GM19467 (cell line): ENCODE measurements around the gene GRID1.

Experiments used
- ATAC-seq: cut with Tn5 transposase; IDR thresholded peaks from one replicate; pipeline ENCODE4 v1.9.1; 2021; ENCODE audit warnings: mild to moderate bottlenecking, moderate library complexity; ENCODE audit not compliant: unreplicated experiment

Gene GRID1

GRCh38 chr10:86234107-86234506, 132.5 kb downstream of the GRID1 start:
- ATAC-seq: no peak

- ATAC-seq: no peak
Observed at GRCh38 chr10:86233131-86233530, 133.5 kb downstream of the GRID1 start.

- ATAC-seq: no peak
Observed at GRCh38 chr10:86232644-86233043, 134.0 kb downstream of the GRID1 start.

GRCh38 chr10:86231796-86232560, 134.6 kb downstream of the GRID1 start:
- no peak for ATAC-seq

- ATAC-seq: no peak
Observed at GRCh38 chr10:86230557-86231180, 135.9 kb downstream of the GRID1 start.

DNA sequence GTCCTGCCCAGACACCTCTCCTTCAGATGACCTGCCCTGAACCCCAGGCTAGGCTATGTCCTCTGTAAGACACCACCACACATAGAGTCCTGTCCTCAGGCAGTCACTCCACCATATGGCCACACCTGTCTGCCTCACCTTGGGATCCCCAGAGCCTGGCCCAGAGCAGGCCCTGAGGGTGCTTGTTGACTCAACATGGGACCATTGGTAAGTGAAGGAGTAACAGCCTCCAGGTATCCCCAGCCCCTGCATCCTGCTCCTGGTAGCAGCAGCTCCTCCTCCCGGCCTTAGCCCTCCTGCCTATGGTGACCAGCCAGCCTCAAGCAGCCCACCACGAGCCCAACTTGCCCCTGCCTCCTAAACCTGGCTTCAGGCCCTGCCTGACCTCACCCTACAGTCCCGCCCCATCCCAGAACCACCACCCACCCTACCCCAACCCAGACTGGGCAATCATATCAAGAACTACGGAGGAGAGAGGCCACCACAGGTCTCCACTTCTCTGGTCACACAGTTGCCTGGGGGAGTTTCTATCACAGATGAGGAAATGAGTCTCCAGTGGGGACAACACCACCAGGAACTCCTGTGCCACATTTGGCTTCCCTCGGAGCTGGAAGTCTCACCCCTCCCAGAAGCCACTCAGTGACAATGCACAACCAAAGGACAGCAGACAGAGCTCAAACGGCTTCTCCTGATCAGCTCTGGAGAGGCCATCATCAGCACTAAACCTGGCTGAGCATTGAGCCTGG, 136.6 kb downstream of the GRID1 start:
- no peak for ATAC-seq

DNA sequence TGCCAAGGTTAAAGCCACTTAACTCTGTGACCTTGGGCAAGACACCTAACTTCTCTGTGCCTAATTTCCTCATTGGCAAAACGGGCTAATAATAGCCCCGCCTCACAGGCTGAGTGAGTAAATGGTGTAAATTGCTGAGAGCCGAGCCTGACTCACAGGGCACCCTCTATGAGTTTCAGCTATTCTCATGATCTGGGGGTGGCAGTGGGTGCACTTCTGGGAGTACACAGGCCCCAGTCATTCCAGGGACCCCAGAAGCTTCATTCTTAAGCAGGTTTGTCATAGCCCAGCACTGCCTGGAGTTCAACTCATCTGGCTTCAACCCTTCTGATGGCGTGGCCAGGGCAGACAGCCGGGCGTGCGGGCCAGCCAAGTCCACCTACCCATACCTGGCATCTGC, 137.2 kb downstream of the GRID1 start:
- no peak for ATAC-seq

- no peak for ATAC-seq
Observed at GRCh38 chr10:86227501-86228258, 138.9 kb downstream of the GRID1 start.

DNA sequence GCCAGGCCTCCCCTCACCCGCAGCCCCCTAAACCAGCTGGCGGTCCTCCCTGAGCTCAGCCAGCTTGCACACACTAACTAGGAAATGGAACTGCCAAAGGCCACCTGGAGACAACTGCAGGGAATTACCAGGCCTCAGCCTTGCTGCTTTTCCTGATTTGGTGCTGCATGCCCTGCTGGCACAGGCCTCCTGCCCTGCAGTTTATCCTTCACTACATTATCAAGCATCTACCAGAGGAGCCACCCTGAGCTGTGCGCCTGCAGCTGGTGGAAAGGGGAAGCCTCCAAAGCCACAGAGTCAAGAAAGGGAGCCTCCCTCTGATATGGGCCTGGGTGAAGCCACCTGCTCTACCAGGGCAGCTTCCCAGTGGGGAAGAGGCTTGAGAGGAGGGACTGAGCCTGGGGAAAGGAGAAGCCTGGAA, 139.8 kb downstream of the GRID1 start:
- no peak for ATAC-seq

- no peak for ATAC-seq
Observed at GRCh38 chr10:86226016-86226415, 140.6 kb downstream of the GRID1 start.

DNA sequence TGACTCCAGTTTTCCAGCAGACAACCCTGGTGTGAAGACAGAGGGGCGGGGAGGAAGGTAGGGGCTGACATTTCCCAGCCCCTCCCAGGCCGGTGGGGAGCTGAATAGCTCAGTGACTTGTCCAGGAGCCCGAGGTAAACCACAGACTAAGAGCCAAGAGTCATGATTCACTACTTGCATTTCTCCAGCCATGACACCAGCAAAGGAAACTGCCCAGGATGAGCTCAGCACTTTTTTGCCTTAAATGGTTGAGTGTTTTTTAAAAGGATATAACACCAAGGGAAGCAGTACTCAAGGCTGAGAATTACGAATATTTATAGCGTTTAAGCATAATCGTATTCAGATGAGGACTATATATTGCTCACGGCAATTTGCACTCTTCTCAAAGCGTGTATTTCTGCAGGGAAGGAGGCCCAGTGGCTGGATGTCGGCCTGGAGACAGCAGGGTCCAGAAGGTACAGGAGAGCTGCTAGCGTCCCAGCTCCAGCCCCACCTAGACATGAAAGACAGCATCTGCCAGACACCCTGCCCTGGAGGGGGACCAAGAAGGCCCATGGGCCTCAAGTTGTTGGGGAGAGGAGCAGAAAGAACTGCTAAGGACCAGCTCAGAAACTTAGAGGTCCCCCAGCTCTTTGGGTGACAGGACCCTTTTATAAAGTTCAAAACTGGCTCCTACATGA, 141.4 kb downstream of the GRID1 start:
- no peak for ATAC-seq

- ATAC-seq: peak; percentile 57
Observed at GRCh38 chr10:86224354-86225102, 142.1 kb downstream of the GRID1 start.

DNA sequence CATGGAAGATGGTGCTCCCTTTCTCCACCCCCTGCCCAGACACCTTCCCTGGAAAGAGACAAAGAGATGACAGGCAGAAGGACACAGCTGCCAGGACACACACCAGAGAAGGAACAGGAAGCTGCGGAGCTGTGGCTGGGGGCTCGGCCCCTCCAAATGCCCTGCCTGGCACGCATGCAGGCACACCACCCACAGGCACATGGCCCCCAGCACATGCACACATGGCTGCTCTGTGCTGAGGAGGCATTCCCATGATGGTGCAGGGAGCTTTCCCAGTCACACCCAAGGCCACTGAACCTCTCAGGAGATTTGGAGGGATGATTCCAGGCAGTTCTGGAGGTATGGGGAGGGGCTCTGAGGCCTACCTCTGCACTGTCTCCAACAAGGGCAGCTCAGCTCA, 143.3 kb downstream of the GRID1 start:
- ATAC-seq: no peak

DNA sequence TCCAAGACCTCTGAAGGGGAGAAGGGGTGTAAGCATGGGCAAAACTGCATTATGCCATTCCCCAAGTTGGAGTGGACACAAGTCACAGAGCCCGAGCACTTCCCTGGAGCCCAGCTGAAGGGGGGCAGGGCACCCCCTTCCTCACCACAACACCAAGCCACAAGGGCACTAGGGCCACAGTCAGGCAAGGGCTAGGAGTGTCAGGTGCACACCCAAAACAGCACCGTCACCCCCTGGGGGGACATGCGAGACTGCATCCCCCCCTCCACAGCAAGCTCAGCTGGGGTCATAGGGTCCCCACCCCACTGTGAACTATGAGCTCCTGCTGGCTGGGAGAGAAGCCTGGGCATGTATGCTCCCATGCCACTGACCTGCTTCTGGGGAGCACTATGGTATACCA, 143.9 kb downstream of the GRID1 start:
- ATAC-seq: no peak

DNA sequence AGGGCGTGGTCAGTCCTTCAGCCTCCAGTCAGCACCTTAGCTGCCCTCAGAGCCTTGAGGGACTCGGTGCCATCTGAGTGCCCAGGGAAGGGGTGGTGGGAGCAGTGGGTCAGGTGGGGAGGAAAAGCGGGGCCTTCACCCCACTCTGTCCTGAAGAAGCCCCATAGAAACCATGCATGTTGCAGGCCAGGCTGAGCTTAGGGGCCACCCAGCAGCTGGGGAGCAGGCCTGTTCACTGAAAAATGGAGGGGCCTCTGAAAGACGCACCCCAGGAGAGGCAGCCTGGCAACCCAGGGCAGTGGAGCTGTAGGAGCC, 144.3 kb downstream of the GRID1 start:
- no peak for ATAC-seq

GRCh38 chr10:86221442-86222335, 144.9 kb downstream of the GRID1 start:
- ATAC-seq: no peak

DNA sequence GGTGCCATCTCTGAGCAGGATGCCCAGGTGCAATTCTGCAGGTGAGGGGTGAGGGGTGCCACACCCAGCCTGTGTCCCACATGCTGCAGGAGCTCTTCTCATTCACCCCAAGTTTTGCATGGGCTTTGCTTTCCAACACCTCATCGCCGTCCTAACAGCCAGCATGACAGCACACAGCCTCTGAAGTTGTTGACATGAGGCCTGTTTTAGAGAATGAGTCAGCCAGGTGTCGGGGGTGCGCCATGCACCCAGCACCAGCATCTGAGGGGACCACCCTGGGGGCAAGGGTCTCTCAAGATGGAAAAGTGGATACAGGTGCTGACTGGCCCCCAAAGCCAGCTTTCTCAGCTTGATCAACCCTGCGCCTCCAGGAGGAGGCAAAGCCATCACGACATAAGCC, 146.0 kb downstream of the GRID1 start:
- no peak for ATAC-seq

- ATAC-seq: no peak
Observed at GRCh38 chr10:86219271-86219670, 147.3 kb downstream of the GRID1 start.

DNA sequence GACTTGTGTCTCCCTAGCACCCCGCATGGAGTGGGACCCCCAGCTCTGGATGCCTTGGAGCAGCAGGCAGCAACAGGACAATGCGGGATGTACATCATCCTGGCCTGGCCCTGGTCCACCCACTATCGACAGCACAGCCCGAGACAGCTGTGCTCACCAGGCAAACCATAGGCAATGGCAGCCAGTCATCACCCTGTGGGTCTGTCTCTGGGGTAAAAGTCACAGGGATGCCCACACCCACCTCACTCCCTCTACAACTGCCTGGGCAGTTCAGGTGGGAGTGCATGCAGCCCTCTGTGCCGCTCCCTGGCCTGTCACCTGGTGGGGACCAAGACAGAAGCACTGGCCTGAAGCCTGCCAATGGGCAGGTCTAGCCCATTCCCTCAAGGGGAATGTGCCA, 147.8 kb downstream of the GRID1 start:
- no peak for ATAC-seq
